Measurements from ENCODE around the gene ETNK2. TPM values are rescaled to one million over a fixed set of nuclear protein-coding genes. Genes with fewer than 3 reads are reported as not detected.
"Not testable (repeated sequence)": the region's sequence is repeated elsewhere in the genome, so short reads cannot be mapped to it uniquely, and the experiment has no call there.

Gene ETNK2
- total and polyA plus RNA-seq, 5 donors = 4.5 to 7.2 (median 5.4) TPM

- DNase-seq (no peak), ATAC-seq (peak in 1 of 2 donors; percentile 19)
- no peaks in the 10 kb centered on the region for H3K27me3 ChIP-seq (ENCODE audit: control insufficient read depth, insufficient read depth)
- no peak overlapping the region for H3K4me3 ChIP-seq (ENCODE audit: low read length)
- peaks cover 7% of the 10 kb centered on the region for H3K4me1 ChIP-seq (ENCODE audit: control insufficient read depth, insufficient read depth, low read length)
- no peaks in the 10 kb centered on the region for H3K9me3 ChIP-seq (ENCODE audit: control insufficient read depth, low read length)
- WGBS = 36% methylated on average over 6 of the region's 6 CpGs
- intact Hi-C loops (cut with DNase I) = no loop called here
- H3K27ac ChIP-seq (ENCODE audit: low read length) = no peak overlapping the region
These were observed 57.5 kb downstream of the ETNK2 start for GRCh38 chr1:204094313-204094729.

GRCh38 chr1:204093781-204094180 is 58.1 kb downstream of the ETNK2 start:
- no peak for ATAC-seq
- intact Hi-C loops (cut with DNase I) = no loop called here
- no peaks in the 10 kb centered on the region for H3K27me3 ChIP-seq (ENCODE audit: control insufficient read depth, insufficient read depth)
- no peaks in the 10 kb centered on the region for H3K9me3 ChIP-seq (ENCODE audit: control insufficient read depth, low read length)
- peaks cover 12% of the 10 kb centered on the region for H3K4me1 ChIP-seq (ENCODE audit: control insufficient read depth, insufficient read depth, low read length)
- H3K27ac ChIP-seq (ENCODE audit: low read length) = no peak overlapping the region
- WGBS = 52% methylated on average over 2 of the region's 2 CpGs
- DNase-seq = no peak
- no peak overlapping the region for H3K4me3 ChIP-seq (ENCODE audit: low read length)

- 81% methylated on average over 4 of the region's 4 CpGs for WGBS
- Histone ChIP-seq H3K27me3 (ENCODE audit: control insufficient read depth, insufficient read depth) (no peaks in the 10 kb centered on the region), H3K4me3 (ENCODE audit: low read length) (no peak overlapping the region), H3K27ac (ENCODE audit: low read length) (no peak overlapping the region), H3K4me1 (ENCODE audit: control insufficient read depth, insufficient read depth, low read length) (peaks cover 16% of the 10 kb centered on the region), H3K9me3 (ENCODE audit: control insufficient read depth, low read length) (no peaks in the 10 kb centered on the region)
- ATAC-seq (peak in 1 of 2 donors; percentile 25), DNase-seq (peak in 1 of 3 donors; percentile 65)
- intact Hi-C loops (cut with DNase I) = no loop called here
These were observed 58.5 kb downstream of the ETNK2 start for GRCh38 chr1:204093421-204093717.

GRCh38 chr1:204092632-204093420 is 59.0 kb downstream of the ETNK2 start:
- no peaks in the 10 kb centered on the region for H3K9me3 ChIP-seq (ENCODE audit: control insufficient read depth, low read length)
- no peak overlapping the region for H3K4me3 ChIP-seq (ENCODE audit: low read length)
- no peaks in the 10 kb centered on the region for H3K27me3 ChIP-seq (ENCODE audit: control insufficient read depth, insufficient read depth)
- intact Hi-C loops (cut with DNase I) = no loop called here
- H3K4me1 ChIP-seq (ENCODE audit: control insufficient read depth, insufficient read depth, low read length) = peaks cover 20% of the 10 kb centered on the region
- WGBS = 81% methylated on average over 12 of the region's 12 CpGs
- ATAC-seq = no peak
- no peak overlapping the region for H3K27ac ChIP-seq (ENCODE audit: low read length)
- peak in 1 of 3 donors; percentile 5 for DNase-seq

- intact Hi-C loops (cut with DNase I) = no loop called here
- peaks cover 26% of the 10 kb centered on the region for H3K4me1 ChIP-seq (ENCODE audit: control insufficient read depth, insufficient read depth, low read length)
- H3K27me3 ChIP-seq (ENCODE audit: control insufficient read depth, insufficient read depth) = no peaks in the 10 kb centered on the region
- 86% methylated on average over 5 of the region's 5 CpGs for WGBS
- H3K4me3 ChIP-seq (ENCODE audit: low read length) = no peak overlapping the region
- no peak for DNase-seq
- ATAC-seq = no peak
- H3K27ac ChIP-seq (ENCODE audit: low read length) = no peak overlapping the region
- H3K9me3 ChIP-seq (ENCODE audit: control insufficient read depth, low read length) = no peaks in the 10 kb centered on the region
These were observed 60.0 kb downstream of the ETNK2 start for GRCh38 chr1:204091787-204092312.

GRCh38 chr1:204091066-204091465 is 60.8 kb downstream of the ETNK2 start:
- no peak for ATAC-seq
- no peaks in the 10 kb centered on the region for H3K9me3 ChIP-seq (ENCODE audit: control insufficient read depth, low read length)
- DNase-seq = peak in 1 of 3 donors; percentile 33
- 59% methylated on average over 7 of the region's 7 CpGs for WGBS
- intact Hi-C loops (cut with DNase I) = no loop called here
- H3K27me3 ChIP-seq (ENCODE audit: control insufficient read depth, insufficient read depth) = no peaks in the 10 kb centered on the region
- H3K4me1 ChIP-seq (ENCODE audit: control insufficient read depth, insufficient read depth, low read length) = peaks cover 25% of the 10 kb centered on the region
- H3K27ac ChIP-seq (ENCODE audit: low read length) = no peak overlapping the region
- H3K4me3 ChIP-seq (ENCODE audit: low read length) = no peak overlapping the region

GRCh38 chr1:204090132-204090531 is 61.7 kb downstream of the ETNK2 start:
- peaks cover 25% of the 10 kb centered on the region for H3K4me1 ChIP-seq (ENCODE audit: control insufficient read depth, insufficient read depth, low read length)
- DNase-seq; H3K27ac ChIP-seq (ENCODE audit: low read length); H3K9me3 ChIP-seq (ENCODE audit: control insufficient read depth, low read length); H3K4me3 ChIP-seq (ENCODE audit: low read length); intact Hi-C loops (cut with DNase I); H3K27me3 ChIP-seq (ENCODE audit: control insufficient read depth, insufficient read depth); ATAC-seq: not testable (repeated sequence)
- 89% methylated on average over 3 of the region's 3 CpGs for WGBS

GRCh38 chr1:204089044-204089751 is 62.6 kb downstream of the ETNK2 start:
- H3K27me3 ChIP-seq (ENCODE audit: control insufficient read depth, insufficient read depth) = no peaks in the 10 kb centered on the region
- H3K9me3 ChIP-seq (ENCODE audit: control insufficient read depth, low read length) = no peaks in the 10 kb centered on the region
- peaks cover 26% of the 10 kb centered on the region for H3K4me1 ChIP-seq (ENCODE audit: control insufficient read depth, insufficient read depth, low read length)
- H3K4me3 ChIP-seq (ENCODE audit: low read length) = no peak overlapping the region
- intact Hi-C loops (cut with DNase I) = no loop called here
- ATAC-seq = peak; percentile 30 to 52
- peak overlapping the region; percentile 51 for H3K27ac ChIP-seq (ENCODE audit: low read length)
- 46% methylated on average over 15 of the region's 15 CpGs for WGBS
- peak in 2 of 3 donors; percentile 53 to 73 for DNase-seq

GRCh38 chr1:204088596-204088995 is 63.2 kb downstream of the ETNK2 start:
- DNase-seq = peak in 1 of 3 donors; percentile 20
- no peak overlapping the region for H3K4me3 ChIP-seq (ENCODE audit: low read length)
- peaks cover 29% of the 10 kb centered on the region for H3K4me1 ChIP-seq (ENCODE audit: control insufficient read depth, insufficient read depth, low read length)
- no peak for ATAC-seq
- intact Hi-C loops (cut with DNase I) = no loop called here
- peak overlapping the region; percentile 51 for H3K27ac ChIP-seq (ENCODE audit: low read length)
- no peaks in the 10 kb centered on the region for H3K27me3 ChIP-seq (ENCODE audit: control insufficient read depth, insufficient read depth)
- no peaks in the 10 kb centered on the region for H3K9me3 ChIP-seq (ENCODE audit: control insufficient read depth, low read length)
- 56% methylated on average over 8 of the region's 8 CpGs for WGBS

- intact Hi-C loops (cut with DNase I) = no loop called here
- no peak overlapping the region for H3K4me3 ChIP-seq (ENCODE audit: low read length)
- WGBS = 55% methylated on average over 7 of the region's 7 CpGs
These were observed 63.8 kb downstream of the ETNK2 start for GRCh38 chr1:204087893-204088528.

More at GRCh38 chr1:204087893-204088528, 63.8 kb downstream of the ETNK2 start:
- no peaks in the 10 kb centered on the region for H3K9me3 ChIP-seq (ENCODE audit: control insufficient read depth, low read length)
- peaks cover 29% of the 10 kb centered on the region for H3K4me1 ChIP-seq (ENCODE audit: control insufficient read depth, insufficient read depth, low read length)
- ATAC-seq (peak in 1 of 2 donors; percentile 19), DNase-seq (peak; percentile 60 to 86 (median 80))
- no peaks in the 10 kb centered on the region for H3K27me3 ChIP-seq (ENCODE audit: control insufficient read depth, insufficient read depth)
- peak overlapping the region; percentile 62 for H3K27ac ChIP-seq (ENCODE audit: low read length)

All from right cardiac atrium (tissue), 5 donors.